GM19023 (cell line): ENCODE data around the gene SRCIN1.
A peak's percentile ranks its signal among the peaks of the same experiment; 100 is the strongest.
"Not testable (repeated sequence)": the region's sequence is repeated elsewhere in the genome, so short reads cannot be mapped to it uniquely, and the experiment has no call there.

Experiments used
- ATAC-seq: cut with Tn5 transposase; IDR thresholded peaks from one replicate; pipeline ENCODE4 v1.9.1; 2021; ENCODE audit warnings: mild to moderate bottlenecking, moderate library complexity; ENCODE audit not compliant: unreplicated experiment

Gene SRCIN1

GRCh38 chr17:38491346-38492066 is 114.2 kb downstream of the SRCIN1 start:
- ATAC-seq: not testable (repeated sequence)

- ATAC-seq: not testable (repeated sequence)
These were observed 116.0 kb downstream of the SRCIN1 start for GRCh38 chr17:38489774-38490173.

- peak; percentile 60 for ATAC-seq
These were observed 120.0 kb downstream of the SRCIN1 start for GRCh38 chr17:38485681-38486298.

- ATAC-seq: no peak
These were observed 120.6 kb downstream of the SRCIN1 start for GRCh38 chr17:38485146-38485468.

GRCh38 chr17:38484242-38485145 is 121.3 kb downstream of the SRCIN1 start:
- not testable (repeated sequence) for ATAC-seq

GRCh38 chr17:38482700-38483043 is 123.1 kb downstream of the SRCIN1 start:
- ATAC-seq: not testable (repeated sequence)

GRCh38 chr17:38482039-38482699 is 123.6 kb downstream of the SRCIN1 start:
- not testable (repeated sequence) for ATAC-seq
